GM12873 (cell line): Measurements from ENCODE around the gene HES2.

Source experiments
- CTCF ChIP-seq: IDR thresholded peaks from 2 replicates; pipeline ENCODE4 v1.5.1; 2012; ENCODE audit warnings: low read depth, mild to moderate bottlenecking, moderate library complexity, low read length, control low read depth; ENCODE audit not compliant: insufficient read depth; ENCODE audit errors: missing control alignments

The HES2 gene

GRCh38 chr1:6423321-6423999 lies 3.7 kb upstream of the HES2 start:
- TF ChIP-seq CTCF, result peak; percentile 91

GRCh38 chr1:6421266-6421665 lies 1.5 kb upstream of the HES2 start:
- TF ChIP-seq CTCF, result no peak

- no peak for TF ChIP-seq CTCF
These were observed 829 bp upstream of the HES2 start for GRCh38 chr1:6420454-6421042.

- TF ChIP-seq CTCF, result no peak
These were observed 319 bp downstream of the HES2 start for GRCh38 chr1:6419397-6419803.

GRCh38 chr1:6418668-6419396 lies 887 bp downstream of the HES2 start:
- no peak for TF ChIP-seq CTCF

- TF ChIP-seq CTCF, result no peak
These were observed 1.6 kb downstream of the HES2 start for GRCh38 chr1:6417961-6418667.

- no peak for TF ChIP-seq CTCF
These were observed 2.8 kb downstream of the HES2 start for GRCh38 chr1:6416906-6417305.
